HG03565 (cell line): Measurements from ENCODE around the gene FURIN.
"Not testable (repeated sequence)": the region's sequence is repeated elsewhere in the genome, so short reads cannot be mapped to it uniquely, and the experiment has no call there.

Experiments used
- ATAC-seq: cut with Tn5 transposase; IDR thresholded peaks from one replicate; pipeline ENCODE4 v1.9.1; 2021; ENCODE audit warnings: mild to moderate bottlenecking, moderate library complexity; ENCODE audit not compliant: unreplicated experiment

Gene FURIN

GRCh38 chr15:90869601-90870353 is 1.4 kb downstream of the FURIN start:
- no peak for ATAC-seq

- no peak for ATAC-seq
These were observed 2.2 kb downstream of the FURIN start for GRCh38 chr15:90870354-90871138.

GRCh38 chr15:90871139-90871715 is 2.8 kb downstream of the FURIN start:
- no peak for ATAC-seq

- ATAC-seq: no peak
These were observed 3.5 kb downstream of the FURIN start for GRCh38 chr15:90871716-90872485.

- no peak for ATAC-seq
These were observed 4.2 kb downstream of the FURIN start for GRCh38 chr15:90872486-90873184.

GRCh38 chr15:90873488-90873997 is 5.2 kb downstream of the FURIN start:
- no peak for ATAC-seq

GRCh38 chr15:90873998-90874605 is 5.7 kb downstream of the FURIN start:
- ATAC-seq: no peak

- not testable (repeated sequence) for ATAC-seq
These were observed 6.6 kb downstream of the FURIN start for GRCh38 chr15:90874986-90875385.

- no peak for ATAC-seq
These were observed 7.2 kb downstream of the FURIN start for GRCh38 chr15:90875549-90875981.

GRCh38 chr15:90876046-90876445 is 7.7 kb downstream of the FURIN start:
- no peak for ATAC-seq

GRCh38 chr15:90876512-90877170 is 8.3 kb downstream of the FURIN start:
- ATAC-seq: no peak

- no peak for ATAC-seq
These were observed 8.9 kb downstream of the FURIN start for GRCh38 chr15:90877315-90877714.

- no peak for ATAC-seq
These were observed 9.6 kb downstream of the FURIN start for GRCh38 chr15:90877996-90878395.

- no peak for ATAC-seq
These were observed 10.3 kb downstream of the FURIN start for GRCh38 chr15:90878660-90879059.

- ATAC-seq: no peak
These were observed 11.5 kb downstream of the FURIN start for GRCh38 chr15:90879730-90880366.

GRCh38 chr15:90880381-90881145 is 12.2 kb downstream of the FURIN start:
- ATAC-seq: no peak

GRCh38 chr15:90881181-90881977 is 13.0 kb downstream of the FURIN start:
- no peak for ATAC-seq
